Measurements from ENCODE around the gene TUFM.

TUFM gene

DNA sequence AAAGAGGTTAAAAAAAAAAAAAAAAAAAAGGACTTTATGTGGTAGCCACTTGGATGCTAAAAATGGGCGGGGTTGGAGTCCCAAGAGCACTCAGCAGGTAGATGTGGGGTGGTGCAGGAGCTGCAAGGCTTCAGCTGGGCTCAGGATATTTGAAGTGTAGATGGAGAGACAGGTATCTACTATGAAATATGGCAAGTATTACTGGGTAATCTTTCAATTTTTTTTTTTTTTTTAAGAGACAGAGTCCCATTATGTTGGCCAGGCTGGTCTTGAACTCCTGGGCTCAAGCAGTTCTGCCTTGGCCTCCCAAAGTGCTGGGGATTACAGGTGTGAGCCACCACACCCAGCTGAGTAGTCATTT lies 7.6 kb downstream of the TUFM start:
- TF ChIP-seq, protein P1, sequence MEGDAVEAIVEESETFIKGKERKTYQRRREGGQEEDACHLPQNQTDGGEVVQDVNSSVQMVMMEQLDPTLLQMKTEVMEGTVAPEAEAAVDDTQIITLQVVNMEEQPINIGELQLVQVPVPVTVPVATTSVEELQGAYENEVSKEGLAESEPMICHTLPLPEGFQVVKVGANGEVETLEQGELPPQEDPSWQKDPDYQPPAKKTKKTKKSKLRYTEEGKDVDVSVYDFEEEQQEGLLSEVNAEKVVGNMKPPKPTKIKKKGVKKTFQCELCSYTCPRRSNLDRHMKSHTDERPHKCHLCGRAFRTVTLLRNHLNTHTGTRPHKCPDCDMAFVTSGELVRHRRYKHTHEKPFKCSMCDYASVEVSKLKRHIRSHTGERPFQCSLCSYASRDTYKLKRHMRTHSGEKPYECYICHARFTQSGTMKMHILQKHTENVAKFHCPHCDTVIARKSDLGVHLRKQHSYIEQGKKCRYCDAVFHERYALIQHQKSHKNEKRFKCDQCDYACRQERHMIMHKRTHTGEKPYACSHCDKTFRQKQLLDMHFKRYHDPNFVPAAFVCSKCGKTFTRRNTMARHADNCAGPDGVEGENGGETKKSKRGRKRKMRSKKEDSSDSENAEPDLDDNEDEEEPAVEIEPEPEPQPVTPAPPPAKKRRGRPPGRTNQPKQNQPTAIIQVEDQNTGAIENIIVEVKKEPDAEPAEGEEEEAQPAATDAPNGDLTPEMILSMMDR (IDR thresholded peaks at IDR 0.05; ENCODE audit: control insufficient read depth, extremely low read depth, insufficient read depth), result no peak
- no peak for DNase-seq (ENCODE audit: low read depth)
- H3K4me3 ChIP-seq (ENCODE audit: low read depth, low read length), result no peak overlapping the region

DNA sequence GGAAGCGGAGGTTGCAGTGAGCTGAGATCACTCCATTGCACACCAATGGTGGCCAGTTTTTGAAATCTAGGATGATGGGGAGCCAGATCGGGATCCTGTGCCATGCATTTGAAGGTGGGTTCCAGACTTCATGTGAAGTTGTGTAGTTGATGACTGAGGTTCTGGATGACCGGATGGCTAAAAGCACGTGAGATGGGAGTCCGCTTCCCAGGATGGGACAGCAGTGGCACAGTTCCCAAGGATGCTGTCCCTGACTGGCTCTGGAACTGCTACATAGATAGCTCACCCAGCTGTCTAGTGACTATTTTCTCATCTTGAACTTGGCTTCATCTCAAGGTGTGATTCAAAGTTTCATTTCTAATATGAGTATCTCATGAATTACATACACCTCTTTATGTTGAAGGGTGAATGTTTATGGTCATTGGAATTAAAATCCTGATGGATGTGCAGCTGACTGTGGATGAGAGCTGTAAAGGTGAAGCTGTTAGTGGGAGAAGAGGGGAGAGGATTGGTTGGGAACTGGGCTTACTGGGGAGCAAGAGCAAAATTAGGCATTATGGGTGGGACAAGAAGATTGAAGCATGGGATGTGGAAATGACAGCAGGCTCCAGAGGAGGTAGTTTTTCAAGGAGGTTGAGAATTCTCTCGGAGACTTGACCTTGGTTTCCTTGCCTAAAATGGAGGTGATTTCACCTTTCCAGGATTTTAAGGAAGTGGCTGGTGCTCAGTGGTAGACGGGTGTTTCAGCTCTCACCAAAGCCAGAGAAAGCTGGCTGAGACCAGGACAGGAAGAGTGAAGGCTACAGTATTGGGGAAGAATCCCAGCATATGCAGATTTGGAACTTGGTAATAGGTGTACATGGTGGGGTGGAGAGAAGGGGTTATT lies 8.2 kb downstream of the TUFM start:
- TF ChIP-seq, protein P1 (IDR thresholded peaks at IDR 0.05; ENCODE audit: control insufficient read depth, extremely low read depth, insufficient read depth), result no peak
- H3K4me3 ChIP-seq (ENCODE audit: low read depth, low read length), result no peak overlapping the region
- no peak for DNase-seq (ENCODE audit: low read depth)

- no peak overlapping the region for H3K4me3 ChIP-seq (ENCODE audit: low read depth, low read length)
- no peak for DNase-seq (ENCODE audit: low read depth)
- TF ChIP-seq, protein P1 (IDR thresholded peaks at IDR 0.05; ENCODE audit: control insufficient read depth, extremely low read depth, insufficient read depth), result no peak
Observed at GRCh38 chr16:28836761-28837064, 9.4 kb downstream of the TUFM start.

DNA sequence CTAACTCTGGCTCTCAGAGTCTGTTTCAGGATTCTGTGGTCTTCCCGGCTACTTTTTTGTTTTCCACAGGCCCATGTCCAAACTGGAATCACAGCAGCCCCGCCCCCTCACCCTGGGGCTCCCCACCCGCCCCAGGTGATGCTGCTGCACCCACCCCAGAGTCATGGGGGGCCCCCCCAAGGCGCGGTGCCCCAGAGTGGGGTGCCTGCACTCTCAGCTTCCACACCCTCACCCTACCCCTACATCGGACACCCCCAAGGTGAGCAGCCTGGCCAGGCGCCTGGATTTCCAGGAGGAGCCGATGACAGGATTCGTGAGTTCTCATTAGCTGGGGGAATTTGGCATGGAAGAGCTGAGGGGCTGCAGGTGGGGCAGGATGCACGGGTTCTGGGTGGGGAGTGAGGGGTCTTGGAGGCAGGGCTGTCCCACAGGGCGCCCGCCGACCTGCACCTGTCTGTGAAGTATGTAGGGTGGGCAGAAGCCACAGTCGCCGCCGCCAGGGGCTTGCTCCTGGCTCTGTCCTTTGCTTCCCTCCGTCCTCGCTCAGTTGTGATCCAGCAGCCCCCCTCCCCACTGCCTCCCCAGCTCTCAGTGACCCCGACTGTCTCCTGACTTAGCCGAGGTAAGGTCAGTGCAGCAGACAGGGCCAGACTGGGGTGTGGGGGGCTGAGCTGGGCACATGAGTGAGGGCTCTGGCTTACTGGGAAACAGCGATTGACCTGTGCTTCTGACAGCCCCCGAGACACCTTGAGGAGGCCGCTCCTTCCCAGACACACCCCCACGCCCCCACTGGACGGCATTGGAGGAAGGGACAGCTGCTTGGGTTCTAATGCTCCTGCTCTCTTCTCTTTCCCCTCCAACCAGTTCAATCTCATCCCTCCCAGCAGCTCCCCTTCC lies 10.0 kb downstream of the TUFM start:
- TF ChIP-seq, protein P1 (IDR thresholded peaks at IDR 0.05; ENCODE audit: control insufficient read depth, extremely low read depth, insufficient read depth), result no peak
- no peak for DNase-seq (ENCODE audit: low read depth)
- no peak overlapping the region for H3K4me3 ChIP-seq (ENCODE audit: low read depth, low read length)

DNA sequence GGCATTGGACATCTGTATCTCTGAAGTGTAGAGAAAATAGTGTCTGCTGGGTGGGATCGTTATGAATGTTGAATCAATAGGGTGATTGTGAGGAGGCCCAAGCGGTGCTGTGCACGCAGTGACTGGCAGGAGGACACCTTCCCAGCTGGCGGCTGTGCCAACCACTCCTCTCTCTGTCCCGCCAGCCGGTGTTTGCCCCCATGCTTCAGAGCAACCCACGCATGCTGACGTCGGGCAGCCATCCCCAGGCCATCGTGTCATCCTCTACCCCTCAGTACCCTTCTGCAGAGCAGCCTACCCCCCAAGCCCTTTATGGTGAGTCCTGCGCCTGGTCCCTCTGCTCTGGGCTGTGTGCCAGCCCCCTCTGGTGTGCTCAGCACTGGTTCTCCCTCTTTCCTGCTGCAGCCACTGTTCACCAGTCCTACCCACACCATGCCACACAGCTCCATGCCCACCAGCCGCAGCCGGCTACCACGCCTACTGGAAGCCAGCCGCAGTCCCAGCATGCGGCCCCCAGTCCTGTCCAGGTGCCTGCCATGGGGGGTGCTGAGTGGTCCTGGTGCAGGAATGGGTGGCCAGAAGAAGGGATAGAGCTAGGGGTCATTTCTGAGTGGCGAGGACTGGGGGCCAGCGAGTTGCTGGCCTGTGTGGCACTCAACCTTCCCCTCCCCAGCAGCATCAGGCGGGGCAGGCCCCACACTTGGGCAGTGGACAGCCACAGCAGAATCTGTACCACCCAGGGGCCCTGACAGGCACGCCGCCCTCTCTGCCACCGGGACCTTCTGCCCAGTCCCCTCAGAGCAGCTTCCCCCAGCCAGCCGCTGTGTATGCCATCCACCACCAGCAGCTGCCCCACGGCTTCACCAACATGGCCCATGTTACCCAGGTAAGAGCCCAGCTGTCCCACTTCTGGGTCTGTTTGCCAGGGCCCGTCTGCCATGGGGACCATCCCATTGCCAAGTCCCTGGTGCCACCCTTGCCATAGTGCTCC lies 11.0 kb downstream of the TUFM start:
- TF ChIP-seq, protein P1 (IDR thresholded peaks at IDR 0.05; ENCODE audit: control insufficient read depth, extremely low read depth, insufficient read depth), result no peak
- H3K4me3 ChIP-seq (ENCODE audit: low read depth, low read length), result no peak overlapping the region
- DNase-seq (ENCODE audit: low read depth), result no peak

DNA sequence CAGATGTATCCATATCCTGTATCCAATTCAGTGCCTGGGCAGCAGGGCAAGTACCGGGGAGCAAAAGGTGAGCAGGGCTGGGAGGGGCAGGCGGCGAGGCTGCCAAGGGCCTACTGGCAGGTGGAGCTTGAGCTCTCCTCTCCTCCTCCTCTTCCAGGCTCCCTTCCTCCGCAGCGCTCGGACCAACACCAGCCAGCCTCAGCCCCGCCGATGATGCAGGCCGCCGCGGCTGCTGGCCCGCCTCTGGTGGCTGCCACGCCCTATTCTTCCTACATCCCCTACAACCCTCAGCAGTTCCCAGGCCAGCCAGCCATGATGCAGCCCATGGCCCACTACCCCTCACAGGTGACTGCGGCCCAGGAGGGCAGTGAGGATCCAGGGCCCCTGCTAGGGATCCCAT lies 11.8 kb downstream of the TUFM start:
- DNase-seq (ENCODE audit: low read depth), result no peak
- TF ChIP-seq, protein P1 (IDR thresholded peaks at IDR 0.05; ENCODE audit: control insufficient read depth, extremely low read depth, insufficient read depth), result no peak
- no peak overlapping the region for H3K4me3 ChIP-seq (ENCODE audit: low read depth, low read length)
